Measurements from ENCODE around the gene PLCB4.
A peak's percentile ranks its signal among the peaks of the same experiment; 100 is the strongest.

The PLCB4 gene

DNA sequence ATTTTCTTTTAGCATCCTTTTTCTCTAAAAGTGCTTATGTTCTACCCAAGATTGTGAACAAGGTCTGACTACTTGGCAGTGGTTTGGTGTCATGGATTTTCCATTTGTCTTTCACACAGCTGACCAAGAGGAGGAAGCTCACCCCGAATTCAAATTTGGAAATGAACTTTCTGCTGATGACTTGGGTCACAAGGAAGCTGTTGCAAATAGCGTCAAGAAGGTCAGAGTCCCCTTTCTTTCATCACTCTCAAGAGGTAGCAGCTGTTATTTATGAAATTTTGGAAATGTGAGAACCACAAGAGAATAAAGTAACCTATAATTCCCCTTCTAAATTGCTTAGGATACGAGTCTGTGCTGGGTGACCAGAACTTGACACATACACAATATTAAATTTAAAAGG lies 332.5 kb downstream of the PLCB4 start:
- DNase-seq (ENCODE audit: low read depth, low spot score), result no peak
- no peak overlapping the region for H3K27ac ChIP-seq
- no peak overlapping the region for H3K9ac ChIP-seq (ENCODE audit: insufficient read length)
- no peaks in the 10 kb centered on the region for H3K9me3 ChIP-seq (ENCODE audit: low read depth, low read length)
- TF ChIP-seq FOXP2 (optimal IDR thresholded peaks at IDR 0.05; ENCODE audit: control extremely low read depth, extremely low read length, insufficient read depth) (no peak), EZH2 (IDR thresholded peaks at IDR 0.05) (no peak), POLR2AphosphoS5 (IDR thresholded peaks at IDR 0.05; ENCODE audit: borderline replicate concordance, low read depth, low read length) (no peak)
- no peak overlapping the region for H3K4me3 ChIP-seq
- H3K36me3 ChIP-seq (ENCODE audit: insufficient read depth, low read length), result no peaks in the 10 kb centered on the region

DNA sequence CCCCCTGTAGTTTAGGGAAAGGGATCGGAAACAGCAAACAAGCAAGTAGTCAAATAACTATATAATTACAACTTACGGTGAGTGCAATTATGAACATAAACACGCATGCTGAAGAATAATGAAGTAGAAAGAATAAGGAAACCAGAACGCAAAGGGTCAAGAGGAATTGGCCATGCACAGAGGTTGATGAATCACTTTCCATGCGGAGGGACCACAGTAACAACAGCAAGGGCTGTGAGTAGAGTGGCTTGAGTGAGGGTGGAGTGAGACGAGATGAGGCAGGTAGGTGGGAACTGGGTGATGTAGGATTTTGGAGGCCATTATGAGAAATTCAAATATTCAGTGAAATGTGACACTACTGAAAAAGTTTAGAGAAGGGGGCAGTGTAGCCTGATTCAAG lies 333.3 kb downstream of the PLCB4 start:
- Histone ChIP-seq H3K9ac (ENCODE audit: insufficient read length) (no peak overlapping the region), H3K36me3 (ENCODE audit: insufficient read depth, low read length) (no peaks in the 10 kb centered on the region), H3K27ac (no peak overlapping the region), H3K4me3 (no peak overlapping the region), H3K9me3 (ENCODE audit: low read depth, low read length) (no peaks in the 10 kb centered on the region)
- TF ChIP-seq FOXP2 (optimal IDR thresholded peaks at IDR 0.05; ENCODE audit: control extremely low read depth, extremely low read length, insufficient read depth), result no peak
- DNase-seq (ENCODE audit: low read depth, low spot score), result no peak

DNA sequence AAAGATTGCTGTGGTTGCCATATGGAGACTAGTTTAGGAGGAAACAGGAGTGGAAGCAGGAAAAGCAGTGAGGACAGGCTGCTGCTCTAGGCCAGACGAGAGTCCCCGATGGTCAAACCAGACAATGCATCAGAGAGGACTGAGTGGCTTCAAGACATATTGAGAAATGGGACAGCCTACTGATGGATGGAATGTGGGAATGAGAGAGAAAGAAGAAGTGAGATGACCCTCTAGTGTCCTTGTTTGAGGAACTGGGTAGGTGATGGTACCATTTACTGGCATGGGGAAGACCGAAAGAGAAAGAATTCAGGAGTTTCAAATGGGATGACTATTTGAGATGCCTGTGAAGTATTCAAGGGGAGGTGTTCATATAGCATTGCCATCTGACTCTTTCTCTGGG lies 333.7 kb downstream of the PLCB4 start:
- TF ChIP-seq POLR2AphosphoS5 (IDR thresholded peaks at IDR 0.05; ENCODE audit: borderline replicate concordance, low read depth, low read length), result no peak
- no peak for TF ChIP-seq FOXP2 (optimal IDR thresholded peaks at IDR 0.05; ENCODE audit: control extremely low read depth, extremely low read length, insufficient read depth)
- no peak for TF ChIP-seq EZH2 (IDR thresholded peaks at IDR 0.05)
- no peak overlapping the region for H3K9ac ChIP-seq (ENCODE audit: insufficient read length)
- no peak overlapping the region for H3K27ac ChIP-seq
- no peaks in the 10 kb centered on the region for H3K9me3 ChIP-seq (ENCODE audit: low read depth, low read length)
- no peak overlapping the region for H3K4me3 ChIP-seq
- H3K36me3 ChIP-seq (ENCODE audit: insufficient read depth, low read length), result no peaks in the 10 kb centered on the region
- DNase-seq (ENCODE audit: low read depth, low spot score), result no peak

DNA sequence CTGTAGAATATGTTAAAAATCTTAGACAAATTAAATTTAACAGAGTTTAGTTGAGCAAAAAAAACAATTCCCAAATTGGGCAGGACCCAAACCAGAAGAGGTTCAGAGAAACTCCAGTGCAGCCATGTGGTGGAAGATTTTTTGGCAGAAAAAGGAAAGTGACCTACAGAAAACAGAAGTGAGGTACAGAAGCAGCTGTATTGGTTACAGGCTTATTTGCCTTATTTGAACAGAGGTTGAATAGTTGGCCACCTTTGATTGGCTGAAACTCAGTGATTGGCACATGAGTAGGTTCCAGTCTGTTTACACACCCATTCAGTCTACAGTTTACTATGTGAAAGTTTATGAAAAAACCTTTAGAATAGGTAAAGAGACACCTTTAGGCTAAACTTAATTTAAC lies 334.6 kb downstream of the PLCB4 start:
- no peak overlapping the region for H3K4me3 ChIP-seq
- no peaks in the 10 kb centered on the region for H3K36me3 ChIP-seq (ENCODE audit: insufficient read depth, low read length)
- no peak for TF ChIP-seq EZH2 (IDR thresholded peaks at IDR 0.05)
- no peak for TF ChIP-seq FOXP2 (optimal IDR thresholded peaks at IDR 0.05; ENCODE audit: control extremely low read depth, extremely low read length, insufficient read depth)
- TF ChIP-seq POLR2AphosphoS5 (IDR thresholded peaks at IDR 0.05; ENCODE audit: borderline replicate concordance, low read depth, low read length), result no peak
- no peaks in the 10 kb centered on the region for H3K9me3 ChIP-seq (ENCODE audit: low read depth, low read length)
- no peak overlapping the region for H3K27ac ChIP-seq
- H3K9ac ChIP-seq (ENCODE audit: insufficient read length), result no peak overlapping the region
- no peak for DNase-seq (ENCODE audit: low read depth, low spot score)

DNA sequence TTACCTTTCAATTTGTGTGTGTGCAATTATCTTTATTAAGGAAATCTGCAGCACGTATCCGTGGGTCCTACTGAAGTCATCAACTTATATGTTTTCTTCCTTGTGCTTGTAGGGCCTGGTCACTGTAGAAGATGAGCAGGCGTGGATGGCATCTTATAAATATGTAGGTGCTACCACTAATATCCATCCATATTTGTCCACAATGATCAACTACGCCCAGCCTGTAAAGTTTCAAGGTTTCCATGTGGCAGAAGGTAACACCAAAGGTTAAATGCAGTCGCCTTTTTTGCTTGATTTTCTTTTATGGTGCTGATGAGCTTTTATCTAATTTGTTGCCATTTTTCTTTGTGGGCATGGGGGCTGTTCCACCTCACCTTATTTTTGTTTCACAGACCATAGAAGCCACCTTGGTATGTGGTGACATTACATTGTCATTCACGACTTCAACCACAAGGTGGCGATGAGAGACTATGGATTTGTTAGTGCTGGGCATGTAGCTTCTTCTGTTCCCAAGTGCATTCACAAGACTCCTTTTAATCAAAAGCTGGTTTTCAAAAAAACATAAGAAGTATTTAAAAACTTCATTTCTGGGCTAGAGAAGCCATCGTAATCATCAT lies 339.0 kb downstream of the PLCB4 start:
- TF ChIP-seq POLR2AphosphoS5 (IDR thresholded peaks at IDR 0.05; ENCODE audit: borderline replicate concordance, low read depth, low read length), result no peak
- no peak for TF ChIP-seq FOXP2 (optimal IDR thresholded peaks at IDR 0.05; ENCODE audit: control extremely low read depth, extremely low read length, insufficient read depth)
- no peak for TF ChIP-seq EZH2 (IDR thresholded peaks at IDR 0.05)
- peak; percentile 50 for DNase-seq (ENCODE audit: low read depth, low spot score)
- no peak overlapping the region for H3K27ac ChIP-seq

DNA sequence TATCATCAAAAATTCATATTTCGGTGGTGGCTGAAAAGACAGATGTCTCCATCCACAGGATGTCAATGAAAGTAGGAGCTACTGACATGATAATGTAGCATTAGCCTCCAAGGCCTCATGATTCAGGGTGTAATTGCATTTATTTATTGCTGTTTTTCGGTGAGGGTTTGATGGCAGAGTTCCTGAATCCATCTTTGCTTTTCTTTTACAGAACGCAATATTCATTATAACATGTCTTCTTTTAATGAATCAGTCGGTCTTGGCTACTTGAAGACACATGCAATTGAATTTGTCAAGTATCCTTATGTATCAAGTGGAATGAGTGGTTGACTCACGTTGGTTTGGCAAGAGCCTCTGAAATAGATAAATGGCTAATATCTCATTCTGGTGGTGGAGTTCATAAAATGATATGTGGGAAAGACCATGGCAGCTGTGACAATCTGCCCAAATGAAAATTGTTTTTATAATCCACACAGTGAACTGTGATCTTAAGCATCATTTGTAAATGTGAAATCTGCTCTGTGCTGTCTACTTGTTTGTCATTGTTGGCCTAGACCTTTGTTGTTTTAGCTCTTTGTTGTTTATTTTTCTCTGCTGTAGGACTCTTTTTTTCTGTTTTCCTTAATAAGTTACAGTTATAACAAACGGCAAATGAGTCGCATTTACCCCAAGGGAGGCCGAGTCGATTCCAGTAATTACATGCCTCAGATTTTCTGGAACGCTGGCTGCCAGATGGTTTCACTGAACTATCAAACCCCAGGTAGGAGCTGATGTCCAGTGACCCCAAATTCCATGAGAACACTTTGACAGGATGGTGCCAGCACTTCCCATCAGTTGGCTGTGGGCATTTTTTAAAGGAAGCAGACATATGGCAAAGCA lies 339.8 kb downstream of the PLCB4 start:
- Histone ChIP-seq H3K36me3 (ENCODE audit: insufficient read depth, low read length) (no peaks in the 10 kb centered on the region), H3K9ac (ENCODE audit: insufficient read length) (no peak overlapping the region), H3K27ac (no peak overlapping the region), H3K4me3 (no peak overlapping the region), H3K9me3 (ENCODE audit: low read depth, low read length) (no peaks in the 10 kb centered on the region)
- no peak for DNase-seq (ENCODE audit: low read depth, low spot score)
- no peak for TF ChIP-seq EZH2 (IDR thresholded peaks at IDR 0.05)
- TF ChIP-seq FOXP2 (optimal IDR thresholded peaks at IDR 0.05; ENCODE audit: control extremely low read depth, extremely low read length, insufficient read depth), result no peak
- TF ChIP-seq POLR2AphosphoS5 (IDR thresholded peaks at IDR 0.05; ENCODE audit: borderline replicate concordance, low read depth, low read length), result no peak

More for the DNA sequence above, 339.0 kb downstream of the PLCB4 start:
- no peak overlapping the region for H3K9ac ChIP-seq (ENCODE audit: insufficient read length)
- no peaks in the 10 kb centered on the region for H3K9me3 ChIP-seq (ENCODE audit: low read depth, low read length)
- no peaks in the 10 kb centered on the region for H3K36me3 ChIP-seq (ENCODE audit: insufficient read depth, low read length)
- no peak overlapping the region for H3K4me3 ChIP-seq

DNA sequence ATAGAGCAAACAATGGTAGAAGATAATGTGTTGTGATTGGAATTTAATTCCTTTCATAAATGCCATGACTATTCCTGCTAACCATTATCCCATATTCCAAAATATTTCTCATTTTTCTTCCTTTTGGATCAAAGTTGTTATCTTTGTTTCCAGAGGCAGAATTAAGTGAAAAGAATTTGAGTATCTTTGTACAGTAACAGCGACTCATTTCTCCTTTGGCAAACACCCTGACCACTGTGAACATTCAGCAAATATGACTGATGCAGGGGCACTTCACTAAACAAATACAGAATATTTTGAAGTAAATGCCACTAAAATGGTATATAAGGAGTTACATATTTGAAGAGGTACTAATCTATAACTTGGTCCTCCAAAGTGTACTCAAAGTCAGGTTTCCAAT lies 340.5 kb downstream of the PLCB4 start:
- TF ChIP-seq FOXP2 (optimal IDR thresholded peaks at IDR 0.05; ENCODE audit: control extremely low read depth, extremely low read length, insufficient read depth), result no peak
- no peak for TF ChIP-seq POLR2AphosphoS5 (IDR thresholded peaks at IDR 0.05; ENCODE audit: borderline replicate concordance, low read depth, low read length)
- no peak for TF ChIP-seq EZH2 (IDR thresholded peaks at IDR 0.05)
- no peaks in the 10 kb centered on the region for H3K36me3 ChIP-seq (ENCODE audit: insufficient read depth, low read length)
- no peak overlapping the region for H3K9ac ChIP-seq (ENCODE audit: insufficient read length)
- no peak overlapping the region for H3K27ac ChIP-seq
- H3K4me3 ChIP-seq, result no peak overlapping the region
- no peak for DNase-seq (ENCODE audit: low read depth, low spot score)
- H3K9me3 ChIP-seq (ENCODE audit: low read depth, low read length), result no peaks in the 10 kb centered on the region

DNA sequence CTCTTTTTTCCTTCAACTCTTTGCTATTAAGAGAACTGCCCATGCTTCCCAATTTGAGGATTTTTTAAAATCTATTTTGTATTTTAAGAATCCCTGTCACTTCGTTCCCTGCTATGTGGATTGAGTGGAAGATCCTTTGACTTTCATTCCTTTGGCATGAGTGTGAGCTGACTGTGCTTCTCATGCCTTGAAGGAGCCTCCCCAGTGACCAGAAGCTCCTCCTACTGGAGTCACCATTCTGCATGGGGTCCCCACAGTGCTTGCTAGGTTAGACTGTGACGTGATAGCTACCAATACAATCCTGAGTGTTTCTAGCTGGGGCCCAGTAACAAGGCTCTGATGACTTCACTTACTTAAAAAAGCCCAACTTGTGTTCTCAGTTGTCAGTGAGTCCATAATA lies 341.1 kb downstream of the PLCB4 start:
- H3K4me3 ChIP-seq, result no peak overlapping the region
- DNase-seq (ENCODE audit: low read depth, low spot score), result no peak
- H3K36me3 ChIP-seq (ENCODE audit: insufficient read depth, low read length), result no peaks in the 10 kb centered on the region
- H3K9me3 ChIP-seq (ENCODE audit: low read depth, low read length), result no peaks in the 10 kb centered on the region
- H3K9ac ChIP-seq (ENCODE audit: insufficient read length), result no peak overlapping the region
- H3K27ac ChIP-seq, result no peak overlapping the region
- TF ChIP-seq FOXP2 (optimal IDR thresholded peaks at IDR 0.05; ENCODE audit: control extremely low read depth, extremely low read length, insufficient read depth) (no peak), EZH2 (IDR thresholded peaks at IDR 0.05) (no peak), POLR2AphosphoS5 (IDR thresholded peaks at IDR 0.05; ENCODE audit: borderline replicate concordance, low read depth, low read length) (no peak)
